BE2C (cell line): ENCODE data around the gene USE1.

Experiments
- DNase-seq: peaks from one replicate; pipeline ENCODE4 v3.0.0-alpha.2; 2020
- H3K27me3 ChIP-seq: fragments of 250-450 bp; sonication (Bioruptor Pico); 2 replicates; pipeline ENCODE4 v1.5.1; 2020; ENCODE audit warnings: mild to moderate bottlenecking
- H3K36me3 ChIP-seq: fragments of 250-450 bp; sonication (Bioruptor Pico); 2 replicates; pipeline ENCODE4 v1.5.1; 2020; ENCODE audit warnings: mild to moderate bottlenecking
- H3K4me1 ChIP-seq: fragments of 250-450 bp; sonication (Bioruptor Pico); 2 replicates; pipeline ENCODE4 v1.5.1; 2020
- H3K4me3 ChIP-seq: 2 replicates; pipeline ENCODE4 v1.5.1; 2011; ENCODE audit warnings: low read depth, low read length
- H3K9me3 ChIP-seq: fragments of 250-450 bp; sonication (Bioruptor Pico); 2 replicates; pipeline ENCODE4 v1.5.1; 2020
- CTCF ChIP-seq: IDR thresholded peaks from 2 replicates; pipeline ENCODE4 v1.5.1; 2012; ENCODE audit warnings: mild to moderate bottlenecking, low read depth, low read length

Gene USE1

DNA sequence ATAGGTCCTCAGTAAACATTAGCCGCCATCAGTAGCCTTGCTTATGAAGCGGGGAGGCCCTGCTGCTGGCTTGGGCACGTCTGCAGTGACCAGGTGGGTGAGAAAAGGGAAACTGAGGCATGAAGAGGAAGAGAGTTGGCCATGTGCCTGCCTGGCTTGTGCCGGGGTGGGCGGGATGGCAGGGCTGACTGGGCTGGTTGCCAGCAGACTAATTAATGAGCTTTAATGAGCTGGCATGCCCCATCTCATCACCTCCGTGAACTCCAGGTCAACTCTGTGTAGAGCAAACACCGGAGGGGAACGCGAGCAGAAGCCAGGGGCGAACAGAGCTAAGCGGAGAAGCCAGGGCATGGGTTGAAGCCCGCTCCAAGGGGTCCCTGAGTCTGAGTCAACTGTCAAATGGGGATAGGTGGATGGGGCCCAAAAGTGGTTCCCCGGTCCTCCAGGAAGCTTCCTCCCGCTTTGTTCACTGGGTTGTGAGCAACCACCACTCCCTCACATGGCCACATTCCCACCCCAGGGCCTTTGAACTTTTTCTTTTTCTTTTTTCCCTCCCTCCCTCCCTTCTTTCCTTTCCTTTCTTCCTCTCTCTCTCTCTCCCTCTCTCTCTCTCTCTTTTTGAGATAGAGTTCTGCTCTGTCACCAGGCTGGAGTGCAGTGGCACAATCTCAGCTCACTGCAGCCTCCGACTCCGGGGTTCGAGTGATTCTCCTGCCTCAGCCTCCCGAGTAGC lies 21.8 kb downstream of the USE1 start:
- Histone ChIP-seq H3K27me3 (no peaks in the 10 kb centered on the region), H3K4me1 (peaks cover 10% of the 10 kb centered on the region), H3K9me3 (no peaks in the 10 kb centered on the region), H3K36me3 (peaks cover 58% of the 10 kb centered on the region), H3K4me3 (no peak overlapping the region)
- no peak for TF ChIP-seq CTCF
- DNase-seq, result no peak

DNA sequence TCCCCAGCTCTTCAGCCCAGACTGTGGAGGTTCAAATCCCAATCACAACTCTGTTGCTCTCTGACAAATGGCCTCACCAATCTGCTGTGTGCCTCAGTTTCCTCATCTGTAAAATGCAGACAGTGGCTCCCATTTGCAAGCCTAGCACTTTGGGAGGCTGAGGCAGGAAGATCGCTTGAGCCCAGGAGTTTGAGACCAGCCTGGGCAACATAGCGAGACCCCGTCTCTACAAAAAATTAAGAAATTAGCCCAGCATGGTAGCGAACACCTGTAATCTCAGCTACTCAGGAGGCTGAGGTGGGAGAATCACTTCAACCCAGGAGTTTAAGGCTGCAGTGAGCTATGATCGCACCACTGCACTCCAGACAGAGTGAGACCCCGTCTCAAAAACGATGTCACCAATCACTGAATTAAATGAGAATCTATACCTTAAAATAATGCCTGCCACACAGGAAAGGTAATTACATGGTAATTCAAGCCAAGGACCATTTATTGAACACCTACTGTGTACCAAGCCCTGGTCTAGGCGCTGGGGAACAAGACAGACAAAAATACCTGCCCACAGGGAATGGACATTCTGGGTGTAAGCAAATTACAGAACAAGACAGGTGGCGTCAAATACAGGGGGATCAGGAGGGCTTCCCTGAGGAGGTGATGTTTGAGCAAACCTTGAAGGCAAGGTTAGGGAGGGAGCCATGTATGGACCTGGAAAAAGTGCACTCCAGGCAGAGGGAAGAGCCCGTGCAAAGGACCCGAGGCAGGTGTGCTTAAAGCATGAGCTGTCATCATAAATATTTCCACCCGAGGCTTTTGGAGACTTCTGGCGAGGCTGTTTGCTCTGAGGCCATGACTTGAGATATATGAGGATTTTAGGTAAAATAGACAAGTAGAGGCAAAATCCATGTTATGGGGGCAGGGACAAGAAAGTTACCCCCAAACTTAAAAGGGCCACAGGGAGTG lies 22.9 kb downstream of the USE1 start:
- no peak for DNase-seq
- Histone ChIP-seq H3K27me3 (no peaks in the 10 kb centered on the region), H3K4me1 (peaks cover 10% of the 10 kb centered on the region)

DNA sequence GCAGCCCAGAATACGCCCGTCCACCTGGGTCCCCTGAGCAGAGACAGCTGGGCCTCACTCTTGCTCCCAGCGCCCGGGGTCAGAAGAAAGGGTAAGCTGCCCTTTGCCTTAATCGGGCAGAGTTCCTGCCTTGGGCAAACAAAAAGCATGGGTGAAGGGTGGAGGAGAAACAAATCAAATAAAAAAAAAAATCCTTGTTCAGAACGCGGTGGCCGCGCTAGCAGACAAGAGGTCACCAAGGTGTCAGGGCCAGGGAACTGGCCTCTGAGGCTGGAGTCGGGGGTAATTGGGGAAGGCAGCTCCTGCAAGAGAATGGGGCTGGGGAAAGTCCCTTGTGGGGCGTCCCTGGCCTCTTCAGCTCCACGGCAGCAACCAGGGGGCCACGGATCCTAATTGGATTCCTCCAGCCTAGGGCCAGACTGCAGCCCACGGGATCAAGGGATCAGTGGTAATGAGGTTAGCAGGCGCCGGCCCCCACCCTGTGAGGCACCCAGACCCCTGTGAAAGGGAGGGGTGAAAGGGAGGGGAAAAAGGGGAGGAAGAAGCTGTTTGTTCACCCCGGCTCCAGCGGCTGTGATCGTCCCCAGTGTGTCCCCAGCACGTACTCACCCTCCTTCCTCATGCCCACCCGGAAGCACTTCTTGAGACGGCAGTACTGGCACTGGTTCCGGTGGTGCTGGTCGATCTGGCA lies 25.1 kb downstream of the USE1 start:
- Histone ChIP-seq H3K4me1 (peaks cover 6% of the 10 kb centered on the region; the same call in 1 of the 2 replicates), H3K9me3 (no peaks in the 10 kb centered on the region), H3K4me3 (no peak overlapping the region), H3K27me3 (no peaks in the 10 kb centered on the region), H3K36me3 (peaks cover 31% of the 10 kb centered on the region)
- no peak for TF ChIP-seq CTCF
- no peak for DNase-seq

More for the DNA sequence above, 22.9 kb downstream of the USE1 start:
- Histone ChIP-seq H3K36me3 (peaks cover 48% of the 10 kb centered on the region), H3K9me3 (no peaks in the 10 kb centered on the region), H3K4me3 (no peak overlapping the region)
- TF ChIP-seq CTCF, result no peak

DNA sequence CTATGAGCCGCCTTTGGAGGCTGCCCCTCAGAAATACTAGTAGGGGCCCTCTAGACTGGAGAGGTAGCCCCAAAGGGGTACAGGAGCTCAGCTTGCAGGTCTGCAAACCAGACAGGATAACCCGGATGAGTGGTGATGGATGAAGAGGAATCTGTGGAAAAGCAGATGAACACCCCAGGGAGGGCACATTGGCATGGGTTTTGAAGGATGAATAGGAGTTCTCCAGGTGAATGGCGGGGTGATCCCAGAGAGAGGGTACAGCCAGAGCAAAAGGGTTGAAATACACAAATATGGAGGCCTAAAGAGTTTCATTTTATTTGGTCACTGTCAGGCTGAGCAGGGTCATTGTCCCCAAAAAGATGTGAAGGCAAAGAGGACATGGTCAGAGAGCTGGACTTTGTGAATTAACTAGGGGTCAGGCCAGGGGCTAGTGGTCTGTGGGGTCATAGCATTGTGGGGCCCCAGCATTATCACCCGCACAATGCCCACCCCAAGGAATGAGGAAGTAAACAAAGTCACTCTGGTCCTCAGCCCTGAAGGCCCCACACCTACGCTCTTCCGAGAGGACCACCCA lies 25.8 kb downstream of the USE1 start:
- no peak overlapping the region for H3K4me3 ChIP-seq
- peaks cover 6% of the 10 kb centered on the region; the same call in 1 of the 2 replicates for H3K4me1 ChIP-seq
- no peak for DNase-seq
- no peaks in the 10 kb centered on the region for H3K27me3 ChIP-seq
- peaks cover 30% of the 10 kb centered on the region for H3K36me3 ChIP-seq
- no peak for TF ChIP-seq CTCF
- no peaks in the 10 kb centered on the region for H3K9me3 ChIP-seq

- H3K4me1 ChIP-seq, result peaks cover 11% of the 10 kb centered on the region
- no peak for DNase-seq
- peak; percentile 7; the same call in 1 of the 2 replicates for TF ChIP-seq CTCF
- peak overlapping the region; percentile 90; the same call in 1 of the 2 replicates for H3K4me3 ChIP-seq
- peaks cover 26% of the 10 kb centered on the region for H3K36me3 ChIP-seq
- H3K9me3 ChIP-seq, result no peaks in the 10 kb centered on the region
- no peaks in the 10 kb centered on the region for H3K27me3 ChIP-seq
These were observed 27.5 kb downstream of the USE1 start for GRCh38 chr19:17242431-17243208.
